HepG2 (cell line): ENCODE measurements around the gene FOXD3. TPM values are rescaled to one million over a fixed set of nuclear protein-coding genes. Genes with fewer than 3 reads are reported as not detected.

ENCODE experiments used
- E2F2 ChIP-seq: sonication (generic); formaldehyde crosslinking; IDR thresholded peaks from 2 replicates; pipeline ENCODE4 v1.4.0; 2020; ENCODE audit warnings: missing genetic modification reagents, borderline replicate concordance
- HHEX ChIP-seq: IDR thresholded peaks from 2 replicates; pipeline ENCODE4 v1.6.1; 2016; ENCODE audit warnings: control low read depth
- KLF6 ChIP-seq: IDR thresholded peaks from 2 replicates; pipeline ENCODE4 v1.8.0; 2016; ENCODE audit warnings: missing biosample characterization, missing genetic modification reagents
- MBNL3 ChIP-seq: fragments of 250-450 bp; sonication (Bioruptor Pico); conservative IDR thresholded peaks from 2 replicates; pipeline ENCODE4 v1.8.0; 2022; ENCODE audit warnings: mild to moderate bottlenecking, inconsistent platforms
- MLX ChIP-seq: IDR thresholded peaks from 2 replicates; pipeline ENCODE4 v1.6.1; 2016
- NFYB ChIP-seq: sonication (generic); formaldehyde crosslinking; IDR thresholded peaks from 2 replicates; pipeline ENCODE4 v1.4.0; 2020; ENCODE audit warnings: missing genetic modification reagents
- SNAPC4 ChIP-seq: sonication (generic); formaldehyde crosslinking; IDR thresholded peaks from 2 replicates; pipeline ENCODE4 v1.4.0; 2020; ENCODE audit warnings: mild to moderate bottlenecking, missing genetic modification reagents
- TFE3 ChIP-seq: IDR thresholded peaks from 2 replicates; pipeline ENCODE4 v1.6.1; 2016
- YEATS2 ChIP-seq: sonication (generic); formaldehyde crosslinking; IDR thresholded peaks from 2 replicates; pipeline ENCODE4 v1.4.0; 2020; ENCODE audit warnings: missing genetic modification reagents, borderline replicate concordance
- ZNF224 ChIP-seq: sonication (generic); formaldehyde crosslinking; IDR thresholded peaks from 2 replicates; pipeline ENCODE4 v1.5.0; 2020; ENCODE audit warnings: mild to moderate bottlenecking, missing genetic modification reagents
- ZNF383 ChIP-seq: sonication (generic); formaldehyde crosslinking; IDR thresholded peaks from 2 replicates; pipeline ENCODE4 v1.4.0; 2020; ENCODE audit warnings: missing genetic modification reagents, mild to moderate bottlenecking, borderline replicate concordance
- ZNF646 ChIP-seq: sonication (generic); formaldehyde crosslinking; IDR thresholded peaks from 2 replicates; pipeline ENCODE4 v1.9.0; 2021; ENCODE audit warnings: mild to moderate bottlenecking, missing genetic modification reagents
- ZNF749 ChIP-seq: sonication (generic); formaldehyde crosslinking; IDR thresholded peaks from 2 replicates; pipeline ENCODE4 v1.8.0; 2022; ENCODE audit warnings: mild to moderate bottlenecking, missing genetic modification reagents, moderate library complexity, borderline replicate concordance
- polyA plus RNA-seq, 8 experiments: library from polyadenylated mRNA; depleted of rRNA in 3 of 8; stranded (reverse) in 7 of 8; unstranded in 1 of 8; fragments of >200 nt; fragmentation: Illumina TruSeq in 4 of 8; extraction: Trizol in 4 of 8; gene quantifications; 2 replicates each; pipeline versions ENCODE4 v1.2.1 to v1.2.3, GENCODE V29; 2011 to 2016; ENCODE audit warnings: low read depth in 4 of 8, missing spikeins in 1 of 8, mixed read lengths in 1 of 8; ENCODE audit not compliant: insufficient read depth in 1 of 8
- total RNA-seq, 5 experiments: library from RNA; depleted of rRNA; stranded (reverse); fragments of >200 nt; fragmentation: Illumina TruSeq; extraction: Trizol; gene quantifications; 2 replicates each; pipeline ENCODE4 v1.2.3, GENCODE V29; 2016; ENCODE audit warnings: low read depth in 1 of 5

FOXD3 gene
- total and polyA plus RNA-seq, 2 of the 13 experiments (the other 11 are each of a cell fraction or from before 2014, with no cell fraction given) = not detected

GRCh38 chr1:63367215-63368103 lies 45.1 kb downstream of the FOXD3 start, which contains the start of gene ALG6 (continued):
- TF ChIP-seq MBNL3 (CRISPR knock-in tag) (no peak), KLF6 (peak; percentile 31; the same call in 1 of the 2 replicates), HHEX (CRISPR knock-in tag) (no peak), E2F2 (CRISPR knock-in tag) (no peak), YEATS2 (CRISPR knock-in tag) (peak; percentile 51; the same call in 1 of the 2 replicates), ZNF383 (no peak), ZNF224 (CRISPR knock-in tag) (no peak), ZNF646 (no peak; the same call in 1 of the 2 replicates), MLX (CRISPR knock-in tag) (no peak), SNAPC4 (no peak), TFE3 (CRISPR knock-in tag) (peak; percentile 17; the same call in 1 of the 2 replicates), NFYB (no peak), ZNF749 (CRISPR knock-in tag) (peak; percentile 81)
